COR-L47 (cell line): Measurements from ENCODE around the gene TRIM7.
"Not testable (repeated sequence)": the region's sequence is repeated elsewhere in the genome, so short reads cannot be mapped to it uniquely, and the experiment has no call there.

Source experiments
- DNase-seq: peaks from one replicate; lab custom pipeline; 2025; lab: John Stamatoyannopoulos, UW

TRIM7 gene

GRCh38 chr5:181212934-181213333 lies 7.9 kb upstream of the TRIM7 start:
- no peak for DNase-seq

- DNase-seq: no peak
Observed at GRCh38 chr5:181212080-181212479, 7.1 kb upstream of the TRIM7 start.

GRCh38 chr5:181211208-181211607 lies 6.2 kb upstream of the TRIM7 start:
- DNase-seq: no peak

GRCh38 chr5:181210698-181211097 lies 5.7 kb upstream of the TRIM7 start:
- not testable (repeated sequence) for DNase-seq

GRCh38 chr5:181210148-181210547 lies 5.2 kb upstream of the TRIM7 start:
- not testable (repeated sequence) for DNase-seq

- not testable (repeated sequence) for DNase-seq
Observed at GRCh38 chr5:181209006-181209405, 4.0 kb upstream of the TRIM7 start.

GRCh38 chr5:181207960-181208253 lies 2.9 kb upstream of the TRIM7 start:
- DNase-seq: no peak

GRCh38 chr5:181207214-181207959 lies 2.4 kb upstream of the TRIM7 start:
- DNase-seq: no peak

- DNase-seq: no peak
Observed at GRCh38 chr5:181205761-181206649, 1.0 kb upstream of the TRIM7 start.

- no peak for DNase-seq
Observed at GRCh38 chr5:181204113-181204825, 727 bp downstream of the TRIM7 start.

- DNase-seq: no peak
Observed at GRCh38 chr5:181203777-181204112, 1.3 kb downstream of the TRIM7 start.

- DNase-seq: no peak
Observed at GRCh38 chr5:181203093-181203711, 1.8 kb downstream of the TRIM7 start.

GRCh38 chr5:181200816-181201215 lies 4.2 kb downstream of the TRIM7 start:
- DNase-seq: no peak

- no peak for DNase-seq
Observed at GRCh38 chr5:181199881-181200638, 4.9 kb downstream of the TRIM7 start.

GRCh38 chr5:181198905-181199519 lies 6.0 kb downstream of the TRIM7 start:
- DNase-seq: no peak

GRCh38 chr5:181198106-181198685 lies 6.8 kb downstream of the TRIM7 start:
- DNase-seq: no peak

- no peak for DNase-seq
Observed at GRCh38 chr5:181197326-181197951, 7.6 kb downstream of the TRIM7 start.

- DNase-seq: no peak
Observed at GRCh38 chr5:181195249-181195761, 9.7 kb downstream of the TRIM7 start.

GRCh38 chr5:181194489-181195248 lies 10.3 kb downstream of the TRIM7 start:
- DNase-seq: no peak
